Fibroblast of peridontal ligament (primary cell): Measurements from ENCODE around the gene GEMIN4.
"Not testable (repeated sequence)": the region's sequence is repeated elsewhere in the genome, so short reads cannot be mapped to it uniquely, and the experiment has no call there.

Source experiments
- DNase-seq: peaks from one replicate; pipeline ENCODE4 v3.0.0-alpha.2; 2010; ENCODE audit errors: extremely low read depth

Gene GEMIN4

DNA sequence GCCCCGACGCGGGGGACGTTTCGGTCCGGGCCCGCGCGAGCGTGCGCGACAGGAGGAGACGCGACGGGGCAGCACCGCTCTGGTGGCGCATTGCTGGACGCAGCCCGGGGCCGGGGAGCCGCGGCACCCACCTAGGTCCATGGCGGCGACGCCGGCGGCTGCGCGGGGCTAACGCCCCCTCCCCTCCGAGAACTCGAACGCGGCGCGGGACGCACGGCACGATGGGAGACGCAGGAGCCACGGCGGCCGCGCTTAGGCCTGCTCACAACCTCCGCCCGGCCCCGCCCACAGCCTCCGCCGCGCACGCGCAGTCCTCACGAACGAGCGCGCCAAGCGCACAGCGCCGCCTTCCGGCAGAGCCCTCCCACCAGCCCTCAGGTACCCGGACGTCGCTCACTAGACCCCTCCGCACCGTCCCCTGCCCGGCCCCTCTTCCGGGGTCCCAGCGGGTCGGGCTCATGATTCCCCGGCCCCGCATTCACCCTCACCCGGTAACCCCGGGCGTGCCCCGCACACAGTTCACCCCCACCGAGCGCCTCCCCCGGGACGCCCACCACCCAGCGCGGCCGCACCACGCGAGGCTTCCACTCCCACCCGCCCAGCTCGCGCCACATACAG, at the start of gene GEMIN4:
Gene GEMIN4 (minus strand): TSS at position 263 of the 618 bp plus-strand sequence. CDS start 122 bp downstream, at position 141.
- DNase-seq = peak; percentile 80

DNA sequence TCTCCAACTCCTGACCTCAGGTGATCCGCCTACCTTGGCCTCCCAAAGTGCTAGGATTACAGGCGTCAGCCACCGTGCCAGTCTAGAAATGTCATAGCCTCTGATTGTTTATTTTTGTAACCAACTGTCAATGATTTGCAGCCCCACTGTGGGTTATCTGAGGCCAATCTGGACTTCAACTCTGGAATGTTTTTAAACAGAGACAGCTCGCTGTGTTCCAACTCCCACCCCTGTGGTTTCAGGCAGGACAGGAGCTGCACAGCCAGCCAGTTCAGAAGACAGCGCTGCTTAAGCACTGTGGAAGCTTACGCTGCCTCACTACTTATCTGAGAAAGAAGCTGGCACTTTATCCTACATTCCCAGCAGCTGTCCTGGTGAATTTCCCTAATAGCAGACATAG, 49.6 kb upstream of the GEMIN4 start:
- no peak for DNase-seq

DNA sequence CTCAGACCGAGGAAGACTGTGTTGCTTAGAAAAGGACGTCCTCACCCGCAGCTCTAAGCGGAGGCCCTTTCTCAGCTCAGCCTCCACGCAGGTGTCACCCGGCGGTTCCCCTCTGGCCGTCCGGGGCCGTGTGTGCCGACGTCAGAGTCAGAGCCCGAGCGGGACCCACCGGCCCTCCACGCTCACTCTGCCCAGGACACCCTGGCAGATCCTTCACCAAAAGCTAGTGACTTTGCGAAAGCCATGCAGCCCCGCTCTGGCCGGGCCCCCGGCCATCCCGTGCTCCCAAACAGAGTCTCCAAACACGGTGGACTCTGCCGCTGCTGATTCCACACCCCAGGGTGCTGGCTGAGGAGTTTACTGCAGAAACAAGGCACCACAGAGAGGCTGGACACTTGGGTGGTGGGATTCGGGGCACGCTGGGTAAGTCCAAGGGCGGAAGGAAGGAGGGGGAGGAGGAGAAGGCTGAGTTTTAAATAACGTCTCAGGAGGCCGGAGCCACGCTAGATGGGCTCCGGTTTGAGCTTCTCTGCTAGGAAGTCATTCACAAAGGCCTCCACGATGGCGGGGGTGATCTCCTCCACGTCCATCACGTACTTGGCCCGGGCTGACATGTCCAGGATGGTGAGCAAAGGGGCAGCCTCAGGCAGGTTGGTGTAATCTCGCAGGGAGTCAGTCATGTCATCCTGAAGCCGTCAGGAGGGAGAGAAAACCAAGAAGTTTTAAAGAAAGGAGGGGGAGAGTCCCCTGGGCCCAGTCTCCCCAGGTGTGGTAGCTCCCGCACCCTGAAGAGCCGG, 48.6 kb upstream of the GEMIN4 start:
- no peak for DNase-seq

DNA sequence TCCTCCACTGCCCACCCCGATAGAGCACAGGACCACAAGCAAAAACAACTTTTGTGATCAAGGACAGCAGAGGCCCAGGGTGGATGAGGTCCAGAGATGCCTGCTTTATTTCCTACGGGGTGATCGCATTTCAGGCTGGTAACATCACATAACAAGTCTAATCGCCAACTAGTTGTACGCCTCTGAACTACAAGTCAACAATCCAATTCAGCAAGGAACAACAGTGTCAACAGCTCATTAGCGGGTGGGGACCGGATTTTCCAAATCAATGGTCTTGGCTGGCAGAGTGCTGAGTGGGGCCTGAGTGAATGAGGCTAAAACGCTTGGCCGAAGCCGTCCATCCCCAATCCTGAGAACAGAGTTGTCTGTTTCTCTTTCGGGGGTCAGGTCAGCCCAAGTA, 47.2 kb upstream of the GEMIN4 start:
- no peak for DNase-seq

DNA sequence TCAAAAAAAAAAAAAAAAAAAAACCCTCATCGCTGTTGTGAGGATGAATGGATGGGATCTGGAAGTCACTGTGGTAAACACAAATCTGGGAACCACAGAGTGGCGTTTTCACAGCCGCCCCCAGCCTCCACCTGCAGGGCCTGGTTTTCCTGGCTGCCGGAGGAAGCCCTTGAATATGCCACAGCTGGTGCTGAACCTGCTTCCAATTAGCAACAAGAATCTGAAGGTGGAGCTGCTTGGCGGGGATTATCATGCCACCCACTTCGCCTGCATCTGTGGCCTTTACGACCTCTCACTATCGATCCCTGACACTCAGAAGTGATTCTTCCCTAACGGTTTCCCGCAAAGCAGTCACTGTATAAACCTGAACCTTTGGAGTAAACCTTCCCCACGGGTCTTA, 46.2 kb upstream of the GEMIN4 start:
- no peak for DNase-seq

DNA sequence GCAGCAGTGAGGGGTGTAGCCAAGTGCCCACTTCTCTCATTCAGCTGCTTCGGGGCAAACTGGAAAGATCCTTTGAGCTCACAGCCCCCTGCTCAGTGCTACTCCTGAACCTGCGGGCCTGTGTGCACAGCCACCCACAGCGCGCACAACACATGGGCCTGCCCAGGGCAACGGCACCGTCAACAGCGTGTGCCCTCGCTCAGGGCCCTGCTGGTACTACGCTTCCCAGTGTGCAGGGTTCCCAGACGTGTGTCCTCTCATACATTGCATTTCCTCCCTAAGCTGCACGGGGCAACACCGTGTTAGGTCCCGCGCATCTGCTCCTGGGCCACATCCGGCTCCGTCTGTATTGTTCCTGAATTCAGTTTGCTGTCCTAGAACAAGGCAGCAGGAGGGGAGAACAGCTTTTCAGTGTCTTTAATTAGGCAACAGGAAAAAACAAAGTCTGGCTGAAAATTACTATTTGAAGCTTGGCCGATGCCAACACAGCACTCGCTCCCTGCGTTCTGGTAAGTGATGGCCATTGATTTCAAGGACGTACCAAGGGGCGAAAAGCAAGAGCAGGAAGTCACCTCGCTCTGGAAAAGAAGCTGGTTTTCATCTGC, 45.3 kb upstream of the GEMIN4 start:
- DNase-seq = no peak

DNA sequence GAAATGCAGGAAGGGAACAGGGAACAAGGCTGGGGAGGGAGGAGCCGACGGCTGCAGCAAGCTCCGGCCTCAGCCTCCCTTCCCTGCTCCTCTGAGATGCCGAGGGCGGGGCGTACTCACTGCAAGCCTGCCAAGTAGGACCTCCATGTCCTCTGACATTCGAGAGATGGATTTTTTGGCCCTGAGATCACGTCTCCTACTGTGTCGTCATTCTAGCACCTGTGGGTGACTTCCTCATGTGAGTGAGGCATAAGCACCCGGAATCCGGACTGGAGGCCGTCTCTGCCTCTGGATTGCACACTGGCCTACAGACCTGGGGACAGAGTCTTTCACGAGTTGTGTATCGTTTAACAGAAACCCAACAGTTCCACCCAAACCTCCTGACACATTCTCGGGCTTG, 44.5 kb upstream of the GEMIN4 start:
- DNase-seq = no peak

DNA sequence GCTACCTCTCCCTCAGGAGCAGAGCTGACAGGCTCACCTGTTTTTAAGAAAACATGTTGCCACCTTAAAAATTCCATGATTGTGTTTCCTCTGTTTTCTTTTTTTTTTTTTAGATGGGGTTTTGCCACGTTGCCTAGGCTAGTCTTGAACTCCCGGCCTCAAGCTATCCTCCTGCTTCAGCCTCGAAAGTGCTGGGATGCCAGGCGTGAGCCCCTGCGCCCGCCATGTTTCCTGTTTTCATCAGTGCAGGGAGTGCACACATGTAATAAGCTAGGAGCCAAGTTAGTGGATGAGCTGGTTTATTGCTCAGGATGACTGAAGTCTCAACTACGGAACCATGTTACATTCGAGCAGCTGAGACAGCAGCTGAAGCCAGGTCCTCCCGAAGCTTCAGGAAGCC, 43.7 kb upstream of the GEMIN4 start:
- DNase-seq = no peak

DNA sequence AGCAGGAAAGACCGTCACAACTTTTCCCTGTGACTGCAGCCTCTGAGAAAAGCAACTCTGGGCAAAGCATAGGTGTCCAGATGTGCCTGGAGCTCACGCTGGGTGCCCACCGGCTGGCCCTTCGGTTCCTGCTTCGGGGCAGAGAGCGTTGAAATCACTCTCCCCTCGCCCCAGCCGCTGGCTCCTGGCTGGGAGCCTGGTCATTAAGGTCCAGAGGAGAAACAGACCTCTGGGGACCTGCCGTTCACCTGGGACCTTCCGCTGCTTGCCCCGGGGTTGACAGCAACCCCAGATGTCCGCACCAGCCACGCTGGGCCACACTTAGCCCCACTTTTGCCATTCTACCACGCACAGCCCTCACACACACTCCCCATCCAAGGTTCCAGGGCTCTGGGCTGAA, 43.2 kb upstream of the GEMIN4 start:
- no peak for DNase-seq

DNA sequence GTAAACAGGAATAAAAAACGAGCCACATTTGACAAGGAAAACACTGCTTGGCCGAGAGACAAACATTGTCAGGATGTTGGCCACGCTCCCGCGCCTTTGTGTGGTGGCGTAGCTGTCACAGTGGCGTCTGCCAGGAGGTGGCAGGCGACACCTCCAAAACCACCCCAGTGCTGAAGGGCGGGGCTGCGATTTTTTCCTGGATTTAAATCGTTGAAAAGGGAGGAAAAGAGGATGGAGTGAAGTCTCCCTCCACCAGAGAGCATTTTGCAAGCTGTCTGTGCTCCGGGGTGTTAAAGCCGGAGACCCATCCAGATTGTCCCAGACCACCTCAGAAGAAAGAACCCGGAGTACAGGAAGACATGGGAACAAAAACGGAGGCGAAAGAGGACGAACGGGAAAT, 42.8 kb upstream of the GEMIN4 start:
- peak; percentile 81 for DNase-seq

DNA sequence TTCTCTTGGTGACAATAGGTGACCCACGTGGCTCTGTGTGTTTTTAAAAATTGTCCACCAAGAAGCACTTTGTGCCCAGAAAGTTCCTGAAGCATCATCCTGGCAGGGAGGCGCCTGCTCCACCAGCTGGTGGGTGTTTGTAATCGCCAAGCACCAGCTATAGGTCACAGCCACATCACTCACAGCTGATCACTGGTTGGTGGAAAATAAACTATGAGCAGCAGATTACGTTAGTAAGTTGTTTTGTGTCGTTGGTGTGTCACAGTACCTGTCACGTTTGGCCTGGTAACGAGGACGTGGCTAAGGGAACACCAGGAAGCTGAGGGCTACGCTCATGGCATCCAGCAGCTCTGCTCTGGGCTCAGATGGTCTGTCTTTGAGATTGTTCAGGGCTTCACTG, 40.2 kb upstream of the GEMIN4 start:
- DNase-seq = peak; percentile 28

DNA sequence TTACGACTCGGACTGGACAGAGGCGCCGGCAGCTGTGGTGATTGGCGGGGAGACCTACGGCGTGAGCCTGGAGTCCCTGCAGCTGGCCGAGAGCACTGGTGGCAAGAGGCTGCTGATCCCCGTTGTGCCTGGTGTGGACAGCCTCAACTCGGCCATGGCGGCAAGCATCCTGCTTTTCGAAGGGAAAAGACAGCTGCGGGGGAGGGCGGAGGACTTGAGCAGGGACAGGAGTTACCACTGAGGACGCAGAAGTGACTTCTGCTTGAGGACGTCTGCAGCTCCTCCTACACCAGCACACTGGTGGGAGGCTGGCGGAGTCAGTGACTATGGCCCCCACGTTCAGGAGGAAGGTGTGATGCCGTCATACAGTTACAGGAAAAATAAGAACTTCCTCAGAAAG, 39.8 kb upstream of the GEMIN4 start:
- no peak for DNase-seq

DNA sequence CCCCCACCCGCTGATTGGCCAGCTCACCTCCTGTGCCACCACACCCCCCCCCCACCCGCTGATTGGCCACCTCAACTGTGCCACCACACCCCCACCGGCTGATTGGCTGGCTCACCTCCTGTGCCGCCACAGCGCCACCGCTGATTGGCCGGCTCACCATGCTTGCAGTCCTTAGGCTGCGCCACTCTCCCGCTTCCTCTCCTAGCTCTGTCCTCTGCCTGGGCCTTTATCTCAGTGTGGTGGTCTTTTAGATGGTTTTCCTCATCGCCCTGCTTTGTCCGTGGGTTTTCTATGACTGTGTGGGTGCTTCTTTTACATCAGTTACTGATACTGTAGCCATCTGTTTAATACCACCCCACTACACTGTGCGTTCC, 38.8 kb upstream of the GEMIN4 start:
- not testable (repeated sequence) for DNase-seq

DNA sequence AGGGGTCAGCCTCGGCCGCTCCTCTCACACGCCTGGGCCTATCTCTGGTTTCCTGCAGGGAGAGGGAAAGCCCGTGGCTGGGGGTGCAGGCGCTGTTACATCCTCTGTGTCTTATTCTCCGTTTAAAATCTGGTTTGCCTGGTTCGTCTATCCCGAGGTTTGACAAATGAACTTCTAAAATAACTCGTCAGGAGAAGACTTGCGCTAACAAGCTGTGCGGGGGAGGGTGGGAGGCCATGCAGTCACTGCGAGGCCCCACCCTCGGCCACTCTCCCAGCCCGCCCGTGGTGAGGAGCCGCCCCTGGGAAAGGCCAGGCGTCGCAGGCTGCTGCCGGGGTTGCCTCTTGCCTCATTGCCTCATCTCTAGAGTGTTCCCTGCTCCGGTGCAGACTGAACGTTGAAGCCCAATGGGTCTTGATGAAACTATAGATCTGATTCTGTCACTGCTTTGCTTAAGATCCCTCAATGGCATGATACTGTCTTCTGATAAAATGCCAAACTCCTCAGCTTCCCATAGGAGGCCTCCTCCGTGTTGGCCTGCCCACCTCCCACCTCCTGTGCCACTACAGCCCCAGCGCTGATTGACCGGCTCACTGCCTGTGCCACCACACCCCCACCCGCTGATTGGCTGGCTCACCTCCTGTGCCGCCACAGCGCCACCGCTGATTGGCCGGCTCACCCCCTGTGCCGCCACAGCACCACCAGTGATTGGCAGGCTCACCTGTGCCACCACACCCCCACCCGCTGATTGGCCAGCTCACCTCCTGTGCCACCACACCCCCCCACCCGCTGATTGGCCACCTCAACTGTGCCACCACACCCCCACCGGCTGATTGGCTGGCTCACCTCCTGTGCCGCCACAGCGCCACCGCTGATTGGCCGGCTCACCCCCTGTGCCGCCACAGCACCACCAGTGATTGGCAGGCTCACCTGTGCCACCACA, 38.1 kb upstream of the GEMIN4 start:
- not testable (repeated sequence) for DNase-seq

DNA sequence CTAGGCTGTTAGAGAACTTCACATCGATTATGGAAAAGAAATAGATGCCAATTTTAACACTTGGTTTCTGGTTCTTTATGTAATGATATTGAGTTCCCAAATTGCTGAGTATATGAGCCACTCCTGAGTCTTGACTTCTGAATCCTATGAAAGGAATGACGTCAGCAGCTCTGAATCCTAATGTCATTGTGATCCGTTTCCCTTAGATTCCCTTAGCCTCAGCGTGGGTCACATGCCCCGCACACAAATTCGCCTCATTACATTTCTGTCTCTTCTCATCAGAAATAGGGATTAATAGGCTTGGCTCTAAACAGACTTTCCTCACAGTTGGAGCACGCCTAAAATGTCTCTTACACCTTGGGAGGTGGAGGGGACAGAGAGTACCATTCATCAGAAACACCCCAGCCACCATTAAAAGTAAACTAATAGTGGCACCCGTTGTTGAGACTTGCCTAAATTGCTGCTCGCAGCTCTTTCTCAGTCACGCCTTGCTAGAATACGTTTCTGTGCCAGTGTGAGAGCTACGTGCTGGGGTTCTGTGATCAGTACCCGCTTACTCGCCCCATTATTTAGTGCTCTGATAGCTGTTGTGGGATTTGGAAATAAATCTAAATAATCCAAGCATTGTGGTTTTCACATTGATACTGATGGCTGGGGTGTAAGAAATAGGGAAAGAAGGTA, 37.2 kb upstream of the GEMIN4 start:
- DNase-seq = no peak

DNA sequence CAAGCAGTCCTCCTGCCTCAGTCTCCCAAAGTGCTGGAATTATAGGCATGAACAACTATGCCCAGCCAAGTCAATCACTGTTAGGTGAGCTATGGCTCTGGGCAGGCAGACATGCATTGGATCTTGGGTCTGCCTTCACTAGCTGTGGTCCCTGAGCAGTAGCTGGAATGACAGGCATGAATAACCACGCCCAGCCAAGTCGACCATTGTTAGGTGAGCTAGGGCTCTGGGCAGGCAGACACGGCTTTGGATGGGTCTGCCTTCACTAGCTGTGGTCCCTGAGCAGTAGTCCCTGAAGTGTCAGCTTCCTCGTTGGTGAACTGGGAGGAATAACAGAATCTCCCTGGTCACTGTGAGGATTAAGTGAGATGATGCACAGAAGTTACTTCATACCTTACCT, 36.5 kb upstream of the GEMIN4 start:
- DNase-seq = no peak

DNA sequence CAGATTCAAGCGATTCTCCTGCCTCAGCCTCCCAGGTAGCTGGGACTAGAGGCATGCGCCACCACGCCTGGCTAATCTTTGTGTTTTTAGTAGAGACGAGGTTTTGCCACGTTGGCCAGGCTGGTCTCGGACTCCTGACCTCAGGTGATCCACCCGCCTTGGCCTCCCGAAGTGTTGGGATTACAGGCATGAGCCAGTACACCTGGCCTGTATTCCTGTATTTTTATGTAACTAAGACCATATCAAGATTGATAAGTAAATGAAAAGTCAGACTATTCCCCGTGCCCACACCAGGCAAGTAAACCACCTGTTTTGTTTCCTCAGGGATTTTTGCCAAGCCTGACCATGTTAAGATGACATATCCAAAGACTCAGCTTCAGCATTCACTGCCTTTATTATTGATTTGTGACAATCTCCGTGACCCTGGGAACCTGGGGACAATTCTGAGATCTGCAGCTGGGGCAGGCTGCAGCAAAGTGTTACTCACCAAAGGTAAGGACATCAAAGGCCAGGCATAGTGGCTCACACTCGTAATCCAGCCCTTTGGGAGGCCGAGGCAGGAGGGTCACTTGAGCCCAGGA, 35.7 kb upstream of the GEMIN4 start:
- DNase-seq = no peak

DNA sequence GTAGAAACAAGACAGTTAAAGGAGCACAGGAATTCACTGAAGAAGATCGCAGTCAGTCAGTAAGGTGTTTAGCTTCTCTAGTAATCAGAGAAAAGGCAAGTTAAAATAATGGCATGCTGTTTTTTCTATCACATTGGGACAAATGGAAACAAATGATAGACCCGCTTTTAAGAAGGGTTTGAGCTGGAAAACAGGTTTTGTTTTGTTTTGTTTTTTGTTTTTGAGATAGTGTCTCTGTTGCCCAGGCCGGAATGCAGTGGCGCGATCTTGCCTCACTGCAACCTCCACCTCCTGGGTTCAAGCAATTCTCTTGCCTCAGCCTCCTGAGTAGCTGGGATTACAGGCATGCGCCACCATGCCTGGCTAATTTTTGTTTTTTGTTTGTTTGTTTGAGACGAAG, 33.8 kb upstream of the GEMIN4 start:
- DNase-seq = not testable (repeated sequence)

DNA sequence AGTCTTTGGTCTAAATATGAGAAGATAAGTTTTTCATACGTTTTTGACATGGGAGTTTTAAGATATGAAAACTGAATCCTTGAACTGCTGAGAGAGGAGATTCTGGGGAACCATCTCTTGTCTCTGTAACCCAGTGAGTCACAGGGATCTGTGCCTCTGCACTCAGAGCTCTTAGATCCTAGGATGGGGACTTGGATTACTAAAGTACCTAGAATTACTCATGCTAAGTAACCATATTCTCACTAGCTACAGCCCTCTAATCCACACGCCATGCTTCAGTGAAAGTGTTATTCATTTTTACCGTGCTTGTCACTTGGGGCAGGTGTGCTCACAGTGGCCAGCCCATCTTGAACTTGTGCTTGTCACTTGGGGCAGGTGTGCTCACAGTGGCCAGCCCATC, 32.1 kb upstream of the GEMIN4 start:
- DNase-seq = no peak

DNA sequence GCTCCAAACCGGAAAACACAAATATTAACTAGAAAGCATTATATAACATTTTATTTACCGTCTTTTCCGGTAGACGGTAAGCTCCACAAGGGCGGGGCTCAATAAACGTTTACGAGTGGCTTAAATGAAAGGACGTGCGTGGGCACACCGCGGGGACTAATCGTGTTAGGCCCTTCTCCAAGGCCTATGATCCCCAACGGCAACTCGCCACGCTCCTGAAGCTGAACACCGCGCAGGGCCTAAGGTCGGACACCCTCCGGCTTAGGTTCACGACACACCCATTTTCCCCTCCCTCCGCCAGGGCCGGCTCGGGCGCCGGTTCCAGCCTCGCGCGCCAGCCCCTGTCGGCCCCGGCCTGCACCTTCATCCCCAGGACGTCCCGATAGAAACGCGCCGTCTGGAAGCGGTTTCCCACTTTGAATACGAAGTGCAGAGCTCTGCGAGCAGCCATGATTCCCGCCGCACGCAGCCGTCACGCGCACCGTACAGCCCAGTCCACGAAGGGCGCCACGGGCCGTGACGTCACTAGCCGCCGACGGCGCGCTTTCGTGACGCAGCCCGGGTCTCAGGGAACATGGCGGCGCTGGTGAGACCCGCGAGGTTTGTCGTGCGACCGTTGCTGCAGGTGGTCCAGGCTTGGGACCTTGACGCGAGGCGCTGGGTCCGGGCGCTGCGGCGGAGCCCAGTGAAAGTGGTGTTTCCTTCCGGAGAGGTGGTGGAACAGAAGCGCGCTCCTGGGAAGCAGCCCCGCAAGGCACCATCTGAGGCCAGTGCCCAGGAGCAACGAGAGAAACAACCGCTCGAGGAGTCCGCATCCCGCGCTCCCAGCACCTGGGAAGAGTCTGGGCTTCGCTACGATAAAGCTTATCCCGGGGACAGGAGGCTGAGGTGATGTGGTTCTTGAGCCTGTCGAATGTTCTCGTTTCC, 30.0 kb upstream of the GEMIN4 start, which contains the start of the genes GLOD4 and MRM3:
Gene GLOD4 (minus strand): TSS at position 476 of the 927 bp plus-strand sequence. CDS start 25 bp downstream, at position 451.
Gene MRM3 (plus strand): TSS at position 549 of the 927 bp plus-strand sequence. CDS start 26 bp downstream, at position 575.
- peak; percentile 84 for DNase-seq
